Gastroesophageal sphincter (tissue), 3 donors: ENCODE measurements around the gene MLXIP.

Experiments
- CTCF ChIP-seq, 4 experiments: fragments of 200-600 bp in 2 of 4; fragments of 450-650 bp in 2 of 4; sonication (generic) in 1 of 4; IDR thresholded peaks; one replicate each; pipeline ENCODE4 v1.5.1; 2017 to 2019; ENCODE audit warnings: antibody characterized with exemption in 4 of 4, mild to moderate bottlenecking in 2 of 4, moderate library complexity in 2 of 4
- EP300 ChIP-seq: sonication (generic); formaldehyde crosslinking; IDR thresholded peaks from one replicate; pipeline ENCODE4 v1.6.1; 2017; ENCODE audit warnings: antibody characterized with exemption, mild to moderate bottlenecking
- POLR2AphosphoS5 ChIP-seq: sonication (generic); formaldehyde crosslinking; IDR thresholded peaks from one replicate; pipeline ENCODE4 v1.6.1; 2017; ENCODE audit warnings: antibody characterized with exemption

- no peak for TF ChIP-seq POLR2AphosphoS5
- no peak for TF ChIP-seq CTCF (IDR thresholded peaks at IDR 0.05)
- TF ChIP-seq EP300: no peak
These were observed 6.4 kb downstream of the MLXIP start for GRCh38 chr12:122084857-122085405.
